Astrocyte (in vitro differentiated cells and primary cell): ENCODE data around the gene PRKACA. TPM values are rescaled to one million over a fixed set of nuclear protein-coding genes. Genes with fewer than 3 reads are reported as not detected.

Source experiments
- DNase-seq: peaks from one replicate; pipeline ENCODE4 v3.0.0-alpha.2; 2010; ENCODE audit warnings: low read depth
- FAIRE-seq: peaks from 2 replicates; lab custom pipeline; 2011; peaks lifted over from hg19 to GRCh38; lab: Jason Lieb, UNC
- H2AFZ ChIP-seq: 2 replicates; pipeline ENCODE4 v1.6.0; 2012; ENCODE audit warnings: low read depth, low read length, inconsistent platforms
- H3K27ac ChIP-seq: 2 replicates; pipeline ENCODE4 v1.5.1; 2011; ENCODE audit warnings: low read depth, low read length, inconsistent platforms
- H3K27me3 ChIP-seq: 2 replicates; pipeline ENCODE4 v1.6.0; 2011; ENCODE audit warnings: low read length, inconsistent platforms; ENCODE audit not compliant: insufficient read depth
- H3K36me3 ChIP-seq: 2 replicates; pipeline ENCODE4 v1.5.1; 2011; ENCODE audit warnings: low read length, inconsistent platforms; ENCODE audit not compliant: insufficient read depth
- H3K4me1 ChIP-seq: 2 replicates; pipeline ENCODE4 v1.5.1; 2011; ENCODE audit warnings: low read length, inconsistent platforms; ENCODE audit not compliant: insufficient read depth
- H3K4me2 ChIP-seq: 2 replicates; pipeline ENCODE4 v1.6.0; 2012; ENCODE audit warnings: low read length, inconsistent platforms
- H3K4me3 ChIP-seq: 2 replicates; pipeline ENCODE4 v1.5.1; 2011; ENCODE audit warnings: low read depth, mild to moderate bottlenecking, low read length, inconsistent platforms; ENCODE audit not compliant: insufficient read depth
- H3K79me2 ChIP-seq: 2 replicates; pipeline ENCODE4 v1.6.0; 2012; ENCODE audit warnings: mild to moderate bottlenecking, low read length, inconsistent platforms; ENCODE audit not compliant: insufficient read depth
- H3K9ac ChIP-seq: 2 replicates; pipeline ENCODE4 v1.6.0; 2012; ENCODE audit warnings: mild to moderate bottlenecking, low read length, inconsistent platforms
- H3K9me3 ChIP-seq: 2 replicates; pipeline ENCODE4 v1.5.1; 2012; ENCODE audit warnings: low read depth, mild to moderate bottlenecking, low read length, inconsistent platforms; ENCODE audit not compliant: insufficient read depth
- H4K20me1 ChIP-seq: 2 replicates; pipeline ENCODE4 v1.6.0; 2012; ENCODE audit warnings: low read length, inconsistent platforms; ENCODE audit not compliant: insufficient read depth
- H3K27ac Mint-ChIP-seq: one replicate; pipeline ENCODE4 v1.8.0; 2021; ENCODE audit warnings: mild to moderate bottlenecking, mixed read lengths; ENCODE audit not compliant: unreplicated experiment
- H3K27me3 Mint-ChIP-seq: one replicate; pipeline ENCODE4 v1.8.0; 2021; ENCODE audit warnings: low read depth, mixed read lengths; ENCODE audit not compliant: unreplicated experiment
- H3K36me3 Mint-ChIP-seq: one replicate; pipeline ENCODE4 v1.8.0; 2021; ENCODE audit warnings: low read depth, mixed read lengths; ENCODE audit not compliant: unreplicated experiment
- H3K4me1 Mint-ChIP-seq: one replicate; pipeline ENCODE4 v1.8.0; 2021; ENCODE audit warnings: low read depth, mixed read lengths; ENCODE audit not compliant: unreplicated experiment
- H3K4me3 Mint-ChIP-seq: one replicate; pipeline ENCODE4 v1.8.0; 2021; ENCODE audit warnings: mild to moderate bottlenecking, moderate library complexity, mixed read lengths; ENCODE audit not compliant: unreplicated experiment
- H3K9me3 Mint-ChIP-seq: one replicate; pipeline ENCODE4 v1.8.0; 2021; ENCODE audit warnings: mild to moderate bottlenecking, mixed read lengths; ENCODE audit not compliant: unreplicated experiment
- CTCF ChIP-seq: IDR thresholded peaks from 2 replicates; pipeline ENCODE4 v1.5.1; 2011; ENCODE audit warnings: low read depth, mild to moderate bottlenecking, inconsistent platforms, low read length, moderate library complexity; ENCODE audit not compliant: insufficient read depth
- EZH2 ChIP-seq: IDR thresholded peaks from 2 replicates; pipeline ENCODE4 v1.6.1; 2012; ENCODE audit warnings: mild to moderate bottlenecking, low read length, inconsistent platforms; ENCODE audit not compliant: insufficient read depth
- total RNA-seq: library from RNA; stranded (reverse); gene quantifications from 2 replicates; pipeline ENCODE4 v1.2.1, GENCODE V29; 2021

The PRKACA gene
- total RNA-seq, 1 donor from 2014 or later: 80.5 TPM

GRCh38 chr19:14096272-14096992, 21.1 kb downstream of the PRKACA start:
- Histone ChIP-seq H3K9me3 (peaks cover 7% of the 10 kb centered on the region), H3K4me3 (no peak overlapping the region), H3K9ac (no peak overlapping the region), H3K27me3 (no peaks in the 10 kb centered on the region), H3K4me2 (no peak overlapping the region), H2AFZ (no peak overlapping the region), H3K36me3 (peaks cover 10% of the 10 kb centered on the region), H3K79me2 (no peaks in the 10 kb centered on the region), H3K4me1 (peaks cover 6% of the 10 kb centered on the region), H4K20me1 (no peaks in the 10 kb centered on the region), H3K27ac (no peak overlapping the region)
- peaks cover 4% of the 10 kb centered on the region for H3K4me1 Mint-ChIP-seq
- TF ChIP-seq EZH2: no peak
- no peak for TF ChIP-seq CTCF
- no peak overlapping the region for H3K27ac Mint-ChIP-seq
- no peak overlapping the region for H3K4me3 Mint-ChIP-seq
- no peaks in the 10 kb centered on the region for H3K27me3 Mint-ChIP-seq
- peaks cover 24% of the 10 kb centered on the region for H3K36me3 Mint-ChIP-seq
- DNase-seq: no peak
- no peak for FAIRE-seq
- H3K9me3 Mint-ChIP-seq: peaks cover 9% of the 10 kb centered on the region

- peaks cover 8% of the 10 kb centered on the region for H3K4me1 ChIP-seq
- Mint-ChIP-seq H3K27ac (no peak overlapping the region), H3K4me3 (no peak overlapping the region), H3K9me3 (peaks cover 9% of the 10 kb centered on the region), H3K36me3 (peaks cover 19% of the 10 kb centered on the region), H3K27me3 (no peaks in the 10 kb centered on the region), H3K4me1 (peaks cover 4% of the 10 kb centered on the region)
- FAIRE-seq (no peak), DNase-seq (no peak)
- no peaks in the 10 kb centered on the region for H3K79me2 ChIP-seq
- H2AFZ ChIP-seq: no peak overlapping the region
- H3K4me2 ChIP-seq: no peak overlapping the region
- H3K27me3 ChIP-seq: no peaks in the 10 kb centered on the region
- peaks cover 7% of the 10 kb centered on the region for H3K9me3 ChIP-seq
- peaks cover 3% of the 10 kb centered on the region for H3K36me3 ChIP-seq
- no peak for TF ChIP-seq CTCF
- no peak for TF ChIP-seq EZH2
- H3K4me3 ChIP-seq: no peak overlapping the region
- H3K27ac ChIP-seq: no peak overlapping the region
- no peaks in the 10 kb centered on the region for H4K20me1 ChIP-seq
- H3K9ac ChIP-seq: no peak overlapping the region
Observed at GRCh38 chr19:14094854-14095253, 22.7 kb downstream of the PRKACA start.
